ENCODE data around the gene PTP4A1. TPM values are rescaled to one million over a fixed set of nuclear protein-coding genes. Genes with fewer than 3 reads are reported as not detected.

PTP4A1 gene
- total RNA-seq, 1 donor from 2014 or later: 181 TPM

Other genes with a start within 250 kb of the PTP4A1 start
- 33.2 and 36.3 TPM in 2 replicates for gene PHF3, start 63.3 kb downstream of the PTP4A1 start, total RNA-seq

Data from bronchial epithelial cell (primary cell).